ENCODE data around the gene ADSS1. TPM values are rescaled to one million over a fixed set of nuclear protein-coding genes. Genes with fewer than 3 reads are reported as not detected.

The ADSS1 gene
- total RNA-seq, 4 donors from 2014 or later, result 5.1 to 32.2 (median 8.8) TPM

DNA sequence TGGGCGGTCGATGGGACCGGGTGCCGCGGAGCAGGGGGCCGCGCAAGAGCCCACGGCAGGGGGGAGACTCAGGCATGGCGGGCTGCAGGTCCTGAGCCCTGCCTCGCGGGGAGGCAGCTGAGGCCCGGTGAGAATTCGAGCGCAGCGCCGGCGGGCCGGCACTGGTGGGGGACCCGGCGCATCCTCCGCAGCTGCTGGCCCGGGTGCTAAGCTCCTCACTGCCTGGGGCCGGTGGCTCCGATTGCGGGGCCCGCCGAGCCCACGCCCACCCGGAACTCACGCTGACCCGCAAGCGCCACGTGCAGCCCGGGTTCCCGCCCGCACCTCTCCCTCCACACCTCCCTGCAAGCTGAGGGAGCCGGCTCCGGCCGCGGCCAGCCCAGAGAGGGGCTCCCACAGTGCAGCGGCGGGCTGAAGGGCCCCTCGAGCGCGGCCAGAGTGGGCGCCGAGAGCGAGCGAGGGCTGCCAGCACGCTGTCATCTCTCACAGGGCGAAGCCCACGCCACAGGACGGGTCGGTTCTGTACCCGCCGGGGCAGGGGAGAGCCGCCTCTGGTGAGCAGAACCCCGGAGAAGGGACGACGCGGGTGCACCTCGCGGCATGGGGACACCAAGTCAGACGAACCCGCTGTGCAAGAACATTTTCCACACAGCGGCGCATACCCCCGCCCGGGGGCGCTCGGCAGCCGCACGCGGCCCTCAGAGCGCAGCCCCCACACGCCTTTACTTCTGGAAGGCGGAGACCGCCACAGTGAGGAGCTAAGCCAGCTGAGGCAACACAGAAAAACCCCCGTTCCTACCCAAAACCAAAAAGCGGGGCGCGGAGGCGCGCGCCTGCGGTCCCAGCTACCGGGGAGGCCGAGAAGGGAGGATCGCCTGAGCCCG, 27.8 kb downstream of the ADSS1 start:
- whole genome bisulfite sequencing, 2 donors (ENCODE audit: low coverage in 1 of 2), result no CpG with 5 or more reads among the region's 90 CpGs
- Histone ChIP-seq H3K27ac (peak overlapping the region; percentile 47 to 90 (median 88)), H3K4me3 (peak overlapping the region; percentile 11 to 86), H3K9me3 (no peaks in the 10 kb centered on the region), H3K36me3 (peaks cover 0 to 22% of the 10 kb centered on the region in 2 donors), H3K27me3 (no peaks in the 10 kb centered on the region), H3K4me1 (peaks cover 0 to 82% (median 29%) of the 10 kb centered on the region in 3 donors)
- TF ChIP-seq POLR2A (IDR thresholded peaks at IDR 0.05) (no peak), POLR2AphosphoS5 (IDR thresholded peaks at IDR 0.05) (no peak), EP300 (IDR thresholded peaks at IDR 0.05) (no peak)
- TF ChIP-seq, protein P1, sequence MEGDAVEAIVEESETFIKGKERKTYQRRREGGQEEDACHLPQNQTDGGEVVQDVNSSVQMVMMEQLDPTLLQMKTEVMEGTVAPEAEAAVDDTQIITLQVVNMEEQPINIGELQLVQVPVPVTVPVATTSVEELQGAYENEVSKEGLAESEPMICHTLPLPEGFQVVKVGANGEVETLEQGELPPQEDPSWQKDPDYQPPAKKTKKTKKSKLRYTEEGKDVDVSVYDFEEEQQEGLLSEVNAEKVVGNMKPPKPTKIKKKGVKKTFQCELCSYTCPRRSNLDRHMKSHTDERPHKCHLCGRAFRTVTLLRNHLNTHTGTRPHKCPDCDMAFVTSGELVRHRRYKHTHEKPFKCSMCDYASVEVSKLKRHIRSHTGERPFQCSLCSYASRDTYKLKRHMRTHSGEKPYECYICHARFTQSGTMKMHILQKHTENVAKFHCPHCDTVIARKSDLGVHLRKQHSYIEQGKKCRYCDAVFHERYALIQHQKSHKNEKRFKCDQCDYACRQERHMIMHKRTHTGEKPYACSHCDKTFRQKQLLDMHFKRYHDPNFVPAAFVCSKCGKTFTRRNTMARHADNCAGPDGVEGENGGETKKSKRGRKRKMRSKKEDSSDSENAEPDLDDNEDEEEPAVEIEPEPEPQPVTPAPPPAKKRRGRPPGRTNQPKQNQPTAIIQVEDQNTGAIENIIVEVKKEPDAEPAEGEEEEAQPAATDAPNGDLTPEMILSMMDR (IDR thresholded peaks at IDR 0.05), result no peak
- no peak for ATAC-seq

- no peak for ATAC-seq
- peaks cover 0 to 76% (median 27%) of the 10 kb centered on the region in 3 donors for H3K4me1 ChIP-seq
- peak overlapping the region; percentile 11 to 86 for H3K4me3 ChIP-seq
- peak overlapping the region; percentile 47 to 90 (median 88) for H3K27ac ChIP-seq
- H3K9me3 ChIP-seq, result no peaks in the 10 kb centered on the region
- TF ChIP-seq POLR2A (IDR thresholded peaks at IDR 0.05), result peak in 1 of 2 donors; percentile 25
- TF ChIP-seq, protein P1 (IDR thresholded peaks at IDR 0.05), result no peak
- H3K36me3 ChIP-seq, result peaks cover 0 to 27% of the 10 kb centered on the region in 2 donors
- no peaks in the 10 kb centered on the region for H3K27me3 ChIP-seq
- 0% methylated on average over 12 to 13 of the region's 21 CpGs for WGBS, 2 donors (ENCODE audit: low coverage in 1 of 2)
Observed at GRCh38 chr14:104752423-104752734, 28.4 kb downstream of the ADSS1 start.

GRCh38 chr14:104752735-104753527, 28.9 kb downstream of the ADSS1 start, which contains the start of gene SIVA1:
Gene SIVA1 (plus strand): TSS chr14:104753147. CDS start chr14:104753202, 55 bp downstream.
- Histone ChIP-seq H3K9me3 (no peaks in the 10 kb centered on the region), H3K36me3 (peaks cover 0 to 33% of the 10 kb centered on the region in 2 donors), H3K27me3 (no peaks in the 10 kb centered on the region), H3K27ac (peak within 1 kb of the TSS; percentile 76 to 90 (median 88)), H3K4me3 (peak within 1 kb of the TSS; percentile 83 to 86), H3K4me1 (peaks cover 0 to 70% (median 23%) of the 10 kb centered on the region in 3 donors)
- TF ChIP-seq POLR2AphosphoS5 (IDR thresholded peaks at IDR 0.05) (peak; percentile 92), EP300 (IDR thresholded peaks at IDR 0.05) (no peak), POLR2A (IDR thresholded peaks at IDR 0.05) (peak; percentile 91 to 92)
- WGBS, 2 donors (ENCODE audit: low coverage in 1 of 2), result 0% methylated on average over 2 to 23 of the region's 95 CpGs
- peak; percentile 97 for ATAC-seq

DNA sequence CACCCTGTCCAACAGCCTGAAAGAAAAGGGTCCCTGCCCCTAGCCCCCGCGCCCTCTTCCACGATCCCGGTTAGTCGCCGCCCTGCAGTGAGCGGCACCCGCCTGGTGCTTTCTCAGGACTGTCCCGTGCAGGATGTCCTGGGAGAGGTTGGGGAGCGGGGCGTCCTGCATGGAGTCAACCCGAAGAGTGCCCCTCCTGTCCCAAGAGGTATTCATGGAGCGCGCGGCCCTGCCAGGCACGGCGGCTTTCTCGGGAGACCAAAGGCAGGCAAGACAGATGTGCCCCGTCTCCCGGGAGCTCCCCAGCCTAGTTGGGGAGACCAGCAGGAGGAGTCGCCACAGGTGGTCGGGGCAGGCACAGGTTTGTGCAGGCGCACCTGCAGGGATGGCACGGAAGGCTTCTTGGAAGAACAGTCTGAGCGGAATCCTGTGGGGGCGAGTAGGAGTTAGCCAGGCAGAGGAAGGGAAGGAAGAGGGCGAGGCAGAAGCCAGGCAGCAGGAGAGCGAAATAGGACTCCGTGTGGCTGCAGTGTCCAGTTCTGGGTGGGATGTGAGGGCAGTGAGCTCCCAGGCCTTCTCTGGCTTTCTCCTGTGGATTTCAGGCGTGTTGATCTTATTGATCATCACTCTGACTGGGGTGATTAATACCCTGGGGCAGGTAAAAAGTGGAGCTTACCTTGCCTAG, 29.6 kb downstream of the ADSS1 start:
- TF ChIP-seq POLR2AphosphoS5 (IDR thresholded peaks at IDR 0.05) (no peak), POLR2A (IDR thresholded peaks at IDR 0.05) (no peak), EP300 (IDR thresholded peaks at IDR 0.05) (no peak)
- TF ChIP-seq, protein P1 (IDR thresholded peaks at IDR 0.05), result no peak
- no peaks in the 10 kb centered on the region for H3K27me3 ChIP-seq
- peak overlapping the region; percentile 76 to 90 (median 88) for H3K27ac ChIP-seq
- 3 to 10% methylated on average over 2 to 10 of the region's 30 CpGs for WGBS, 2 donors (ENCODE audit: low coverage in 1 of 2)
- H3K4me3 ChIP-seq, result peak overlapping the region; percentile 83 to 86
- H3K36me3 ChIP-seq, result peaks cover 0 to 40% of the 10 kb centered on the region in 2 donors
- ATAC-seq, result no peak
- H3K9me3 ChIP-seq, result no peaks in the 10 kb centered on the region
- H3K4me1 ChIP-seq, result peaks cover 0 to 63% (median 23%) of the 10 kb centered on the region in 3 donors
